GM18505 (cell line): ENCODE data around the gene KRT36.

Experiments
- ATAC-seq: cut with Tn5 transposase; IDR thresholded peaks from one replicate; pipeline ENCODE4 v1.9.1; 2021; ENCODE audit not compliant: unreplicated experiment
- POLR2A ChIP-seq: IDR thresholded peaks from 4 replicates; pipeline ENCODE4 v1.6.1; 2011; ENCODE audit warnings: borderline replicate concordance; ENCODE audit not compliant: insufficient read depth, insufficient read length; ENCODE audit errors: extremely low read depth

The KRT36 gene

DNA sequence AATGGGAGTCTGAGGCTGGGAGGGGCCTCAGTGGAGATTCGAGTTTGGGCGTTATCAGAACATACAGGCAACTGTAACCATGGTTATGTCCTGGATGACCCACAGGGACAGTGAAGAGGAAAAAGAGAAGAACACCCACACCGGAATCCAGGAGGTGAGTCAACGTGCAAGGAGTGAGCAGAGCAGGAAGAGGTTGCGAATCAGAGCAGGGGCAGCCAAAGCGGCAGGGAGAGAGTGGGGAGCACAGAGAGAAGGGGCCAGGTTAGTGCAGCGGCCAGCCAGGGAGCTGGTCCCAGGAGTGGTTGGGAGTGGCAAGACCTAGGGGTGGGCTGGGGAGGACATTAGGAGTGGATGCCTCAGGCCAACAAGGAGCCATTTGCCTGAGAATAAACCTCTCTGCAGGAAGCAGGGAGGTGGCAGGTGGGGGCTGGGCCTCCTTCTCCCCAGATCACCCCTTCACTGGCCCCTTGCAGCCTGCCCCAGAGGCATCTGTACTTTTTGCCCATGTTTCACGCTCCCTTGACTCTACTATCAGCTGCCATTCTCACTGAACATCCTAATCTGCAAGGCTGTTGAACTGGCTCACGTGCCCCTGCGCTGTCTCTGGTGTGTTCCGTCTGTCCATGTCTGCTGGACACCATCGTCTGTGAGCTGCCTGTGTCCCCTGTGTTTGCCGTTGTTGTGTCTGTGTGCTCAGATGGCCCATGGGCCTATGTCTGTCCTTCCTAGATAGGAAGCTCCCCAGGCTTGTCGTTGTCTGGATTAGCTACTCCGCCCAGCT lies 10.6 kb upstream of the KRT36 start:
- no peak for ATAC-seq
- TF ChIP-seq POLR2A, result no peak

DNA sequence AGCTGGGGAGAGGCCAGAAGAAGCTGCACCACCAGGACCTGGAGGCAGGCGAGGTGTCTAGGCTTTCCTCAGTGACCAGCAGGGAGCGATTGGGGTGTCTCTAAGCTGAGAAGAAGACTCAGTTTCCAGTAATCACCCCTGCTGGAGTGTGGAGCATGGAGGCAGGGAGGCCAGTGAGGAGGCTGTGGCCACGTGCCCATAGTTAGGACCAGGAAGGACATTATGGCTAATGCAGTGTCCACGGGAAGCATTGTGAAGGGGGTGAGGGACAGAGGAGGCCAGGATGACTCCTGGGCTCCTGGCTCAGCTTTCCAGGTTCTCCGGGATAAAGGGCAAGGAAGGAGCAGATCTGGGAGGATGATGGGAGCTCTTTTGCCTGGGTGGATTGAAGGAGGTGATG lies 10.0 kb upstream of the KRT36 start:
- no peak for TF ChIP-seq POLR2A
- no peak for ATAC-seq

DNA sequence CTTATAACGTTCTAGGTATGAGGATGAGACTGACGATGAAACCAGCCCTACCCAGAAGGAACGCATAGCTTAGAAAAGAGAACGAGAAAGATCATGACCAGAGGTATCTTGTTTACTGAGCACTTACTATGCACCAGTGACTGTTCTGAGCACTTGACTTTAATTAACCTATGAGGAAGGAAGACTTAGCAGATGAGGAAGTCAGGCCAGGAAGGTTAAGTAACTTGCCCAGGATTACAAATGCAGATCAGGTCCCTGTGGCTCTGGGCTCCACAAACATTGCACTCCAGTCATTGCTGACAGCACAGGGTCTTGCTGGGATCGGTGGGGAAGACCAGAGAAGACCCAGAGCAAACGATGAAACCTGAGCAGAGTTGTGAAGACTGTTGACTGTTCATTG lies 8.6 kb upstream of the KRT36 start:
- no peak for ATAC-seq

DNA sequence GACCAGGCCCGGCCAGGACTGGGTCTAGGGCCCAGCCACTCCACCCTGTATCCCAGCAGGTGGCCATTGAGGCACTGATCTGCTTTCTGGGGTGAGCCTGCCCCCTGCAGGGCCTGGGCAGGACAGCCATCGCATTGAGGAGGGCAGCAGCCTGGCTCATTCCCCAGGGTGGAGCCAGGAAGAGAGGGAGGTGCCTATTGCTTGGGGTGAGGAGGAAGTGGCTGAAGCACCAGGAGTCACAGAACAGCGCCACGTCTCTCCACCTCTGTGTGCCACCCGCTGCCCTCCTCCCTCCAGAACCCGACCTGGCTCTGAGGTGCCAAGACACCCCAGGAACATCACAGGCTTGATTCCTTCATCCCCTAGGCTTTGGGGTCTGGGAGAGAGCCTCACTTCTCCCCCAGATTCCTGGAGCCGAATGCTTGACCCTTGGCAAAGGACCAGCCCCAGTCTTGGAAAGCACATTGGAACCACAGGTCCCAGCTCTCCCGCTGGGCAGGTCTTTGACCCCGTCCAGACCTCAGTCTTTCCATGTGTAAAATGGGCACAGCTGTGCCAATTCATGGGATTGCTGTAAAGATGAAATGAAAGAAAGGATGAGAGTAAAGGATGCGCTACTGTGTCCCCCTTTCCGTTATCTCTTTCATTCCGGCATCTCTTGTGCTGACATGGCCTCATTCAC lies 7.2 kb upstream of the KRT36 start:
- no peak for TF ChIP-seq POLR2A
- peak; percentile 48 for ATAC-seq

More for the DNA sequence above, 8.6 kb upstream of the KRT36 start:
- no peak for TF ChIP-seq POLR2A

DNA sequence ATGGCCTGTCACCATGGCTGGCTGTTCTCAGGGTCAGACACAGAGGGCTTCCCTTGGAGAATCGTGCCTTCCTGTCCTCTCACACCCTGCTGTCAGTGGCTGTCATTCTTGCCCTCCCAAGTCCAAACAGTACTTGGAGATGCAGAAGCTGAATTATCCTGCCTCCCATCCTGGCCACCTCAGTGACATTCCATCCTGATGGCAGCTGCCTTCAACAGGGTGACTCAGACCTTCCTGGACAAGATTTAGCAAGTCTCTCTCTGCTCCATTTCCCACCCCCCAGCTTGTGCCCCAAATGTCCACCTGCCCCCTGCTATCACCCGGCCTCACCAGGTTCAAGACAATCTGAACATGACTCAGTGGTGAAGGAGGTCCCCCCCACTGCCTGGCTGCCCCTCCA lies 4.8 kb upstream of the KRT36 start:
- ATAC-seq, result no peak
- TF ChIP-seq POLR2A, result no peak

DNA sequence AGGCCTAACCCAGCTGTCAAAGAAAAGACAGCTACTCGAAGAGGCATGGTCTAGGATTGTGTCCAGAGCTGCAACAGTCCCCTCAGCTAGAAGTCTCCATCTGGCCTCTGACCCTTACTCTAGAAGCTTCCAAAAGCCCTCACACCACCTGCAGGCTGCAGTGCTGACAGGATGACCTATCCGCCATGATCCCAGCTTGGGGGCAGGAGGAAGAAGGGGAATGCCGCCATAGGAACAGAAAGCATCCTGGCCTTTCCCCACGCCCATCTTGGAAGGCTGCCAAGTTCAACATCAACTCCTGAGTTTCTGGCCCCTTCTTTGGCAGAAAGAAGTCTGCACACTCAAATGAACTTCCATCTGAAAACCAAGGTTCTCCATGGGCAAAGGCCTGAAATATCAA lies 3.1 kb upstream of the KRT36 start:
- ATAC-seq, result no peak
- no peak for TF ChIP-seq POLR2A

DNA sequence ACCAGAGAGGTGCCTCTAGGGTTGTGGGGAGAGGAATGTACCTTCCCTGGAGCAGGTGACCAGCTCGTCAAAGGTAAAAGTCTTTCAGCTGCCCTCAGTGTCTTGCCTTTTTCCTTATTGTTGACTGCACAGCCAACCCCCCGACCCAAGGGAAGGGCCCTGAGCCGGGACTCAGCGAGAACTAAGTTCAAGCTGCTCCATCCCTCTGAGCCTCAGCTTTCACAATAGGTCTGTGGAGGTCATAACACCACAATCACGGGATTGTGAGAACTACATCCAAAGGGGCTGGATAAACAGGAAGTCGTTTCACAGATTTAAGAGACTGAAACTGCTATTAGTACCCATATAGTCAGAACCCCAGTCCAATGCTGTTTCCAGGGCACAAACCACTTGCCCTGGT lies 2.6 kb upstream of the KRT36 start:
- ATAC-seq, result no peak
- TF ChIP-seq POLR2A, result no peak

DNA sequence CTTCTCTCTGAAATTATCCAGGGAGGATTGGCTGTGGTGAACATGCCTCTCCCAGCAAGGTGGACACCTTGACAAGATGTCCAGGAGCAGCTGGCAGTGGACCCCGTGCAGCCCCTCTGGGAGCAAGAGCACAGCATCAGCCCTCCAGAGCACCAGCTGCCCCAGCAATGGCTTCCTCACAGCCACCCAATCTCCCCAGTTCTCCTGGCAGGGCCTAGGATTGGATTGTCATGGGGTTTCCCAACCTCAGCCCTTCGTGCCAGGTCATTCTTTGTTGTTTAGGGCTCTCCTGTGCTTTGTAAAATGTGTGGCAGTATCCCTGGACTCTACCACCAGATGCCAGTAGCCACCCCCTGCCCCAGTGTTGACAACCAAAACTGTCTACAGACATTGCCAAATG lies 1.8 kb upstream of the KRT36 start:
- TF ChIP-seq POLR2A, result no peak
- ATAC-seq, result no peak

DNA sequence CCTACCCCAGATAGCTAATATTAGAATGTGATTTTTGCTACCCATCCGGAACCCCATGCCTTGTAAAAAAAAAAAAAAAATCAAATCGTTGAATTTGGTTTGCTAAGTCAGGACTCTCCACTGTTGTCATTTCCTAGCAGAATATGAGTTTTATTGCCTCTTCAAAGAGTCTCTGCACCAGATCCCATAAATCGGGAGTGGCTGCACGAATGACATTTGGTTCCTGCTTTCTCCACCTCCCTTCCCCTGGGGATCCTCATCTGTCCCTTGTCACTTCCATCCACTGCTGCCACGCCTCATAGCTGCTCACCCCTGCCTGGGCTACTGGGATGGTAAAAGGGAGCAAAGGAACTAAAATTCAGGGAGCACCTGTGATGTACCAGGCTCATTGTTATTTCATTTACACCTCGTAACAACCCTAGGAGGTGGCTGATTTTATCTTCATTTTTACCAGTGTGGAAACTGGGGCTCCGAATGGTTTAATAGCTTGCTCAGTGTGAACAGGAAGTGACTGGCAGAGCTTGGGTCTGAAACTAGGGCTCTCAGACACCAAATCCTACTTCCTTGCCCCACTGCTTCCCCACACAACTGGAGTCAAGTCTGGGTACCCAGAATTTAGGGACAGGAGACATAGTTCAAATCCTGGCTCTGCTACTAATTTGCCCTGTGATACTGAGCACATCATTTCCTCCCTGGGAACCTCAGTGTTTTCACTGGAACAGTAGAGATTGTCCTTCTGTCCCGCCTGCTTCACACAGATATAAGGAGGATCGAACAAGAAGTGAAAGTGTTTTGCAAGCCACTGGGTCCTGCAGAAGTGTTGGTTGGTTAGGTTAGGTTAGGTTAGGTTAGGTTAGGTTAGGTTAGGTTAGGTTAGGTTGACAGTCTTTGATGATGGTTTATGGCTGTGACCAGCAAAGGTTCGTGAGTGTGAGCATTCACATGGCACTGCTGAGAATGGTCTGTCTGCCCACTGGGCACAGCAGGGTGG lies 585 bp upstream of the KRT36 start:
- ATAC-seq, result no peak
- TF ChIP-seq POLR2A, result no peak

DNA sequence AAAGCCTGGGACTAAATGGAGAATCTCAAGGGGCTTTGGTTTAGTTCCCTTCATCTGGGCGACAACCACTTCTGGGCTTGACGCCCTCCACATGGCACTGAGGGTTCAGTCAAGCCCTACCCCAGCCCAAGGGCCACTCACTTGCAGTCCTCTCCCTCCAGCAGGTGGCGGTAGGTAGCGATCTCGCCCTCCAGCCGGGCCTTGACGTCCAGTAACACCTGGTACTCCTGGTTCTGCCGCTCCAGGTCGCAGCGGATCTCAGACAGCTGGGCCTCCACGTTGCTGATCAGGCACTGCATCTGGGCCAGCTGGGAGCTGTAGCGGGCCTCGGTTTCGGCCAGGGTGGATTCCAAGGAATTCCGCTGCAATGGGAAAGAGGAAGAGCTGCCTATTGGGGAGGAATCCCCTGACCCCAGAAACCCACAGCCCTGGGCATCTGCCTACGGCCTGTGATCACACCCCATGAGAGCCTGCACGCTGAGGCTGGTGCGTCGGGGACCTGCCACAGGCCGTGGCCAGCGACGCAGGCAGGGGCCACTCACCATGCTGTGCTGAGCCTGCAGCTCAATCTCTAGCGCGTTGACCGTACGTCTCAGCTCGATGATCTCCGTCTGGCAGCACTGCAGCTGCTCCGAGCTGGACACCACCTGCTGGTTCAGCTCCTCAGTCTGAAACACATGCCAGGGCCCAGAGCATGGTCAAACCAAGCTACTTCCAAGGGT lies 2.7 kb downstream of the KRT36 start:
- no peak for TF ChIP-seq POLR2A
- ATAC-seq, result no peak

DNA sequence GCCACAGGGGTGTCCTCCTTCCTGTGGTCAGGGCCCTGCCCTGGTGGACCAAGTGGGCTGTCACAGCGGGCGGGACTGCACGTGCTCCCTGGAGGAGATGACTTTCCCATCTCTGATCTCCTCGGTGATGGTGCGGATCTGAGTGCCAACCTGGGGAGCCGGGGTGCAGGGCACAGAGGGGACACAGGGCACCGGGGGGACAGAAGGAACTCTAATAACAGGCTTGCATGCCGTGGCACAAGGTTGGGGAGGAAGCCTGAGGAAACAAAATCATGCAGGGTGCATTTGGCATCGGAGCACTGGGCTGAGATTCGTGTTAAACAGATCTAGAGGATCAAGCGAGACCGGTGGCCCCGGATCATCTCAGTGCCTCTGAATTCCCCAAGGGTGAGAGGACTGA lies 3.4 kb downstream of the KRT36 start:
- no peak for TF ChIP-seq POLR2A
- no peak for ATAC-seq

DNA sequence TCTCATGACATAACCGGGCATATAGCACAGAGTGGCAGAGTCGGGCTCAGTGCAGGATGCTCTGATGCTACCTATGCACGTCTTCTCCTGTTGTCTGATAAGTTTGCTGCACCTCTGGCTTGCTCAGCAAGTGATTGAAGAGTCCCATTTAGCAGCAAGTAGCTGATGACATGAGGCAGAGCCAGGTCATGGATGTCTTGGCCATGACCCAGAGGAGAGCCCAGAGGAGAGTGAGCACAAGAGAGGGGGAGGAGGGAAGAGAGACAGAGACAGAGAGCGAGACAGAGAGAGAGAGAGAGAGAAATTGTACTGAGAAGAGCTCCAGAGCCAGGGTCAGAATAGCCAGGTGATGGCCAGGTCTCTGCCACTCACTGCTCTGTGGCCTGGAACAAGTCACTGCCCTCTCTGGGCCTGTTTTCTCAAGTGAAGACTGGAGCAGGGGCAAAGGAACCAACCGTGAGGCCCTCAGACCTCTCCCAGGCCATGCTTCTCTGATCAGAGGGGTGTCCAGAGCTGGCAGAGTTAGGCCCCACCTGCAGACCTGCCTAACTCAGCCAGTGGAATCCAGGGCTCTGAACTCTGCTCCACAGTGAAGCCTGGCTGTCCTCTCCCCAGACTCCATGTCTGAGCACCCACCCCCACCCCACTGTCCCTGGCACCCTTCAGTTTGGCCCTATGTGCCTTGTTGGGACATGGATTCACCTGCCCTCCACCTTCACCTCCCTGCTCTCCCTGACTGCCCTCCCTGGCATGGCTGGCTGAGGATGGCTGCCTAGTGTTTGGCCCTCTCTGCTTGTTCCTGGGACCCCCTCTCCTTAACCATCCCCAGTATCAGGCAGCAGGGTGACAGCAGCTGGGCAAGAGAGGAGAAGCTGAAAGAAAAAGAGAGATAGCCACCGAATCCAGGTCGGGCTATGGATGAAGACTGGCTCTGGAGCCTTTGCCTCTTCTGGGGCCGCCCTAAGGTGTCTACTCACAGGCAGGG lies 4.5 kb downstream of the KRT36 start:
- no peak for ATAC-seq
- TF ChIP-seq POLR2A, result no peak

DNA sequence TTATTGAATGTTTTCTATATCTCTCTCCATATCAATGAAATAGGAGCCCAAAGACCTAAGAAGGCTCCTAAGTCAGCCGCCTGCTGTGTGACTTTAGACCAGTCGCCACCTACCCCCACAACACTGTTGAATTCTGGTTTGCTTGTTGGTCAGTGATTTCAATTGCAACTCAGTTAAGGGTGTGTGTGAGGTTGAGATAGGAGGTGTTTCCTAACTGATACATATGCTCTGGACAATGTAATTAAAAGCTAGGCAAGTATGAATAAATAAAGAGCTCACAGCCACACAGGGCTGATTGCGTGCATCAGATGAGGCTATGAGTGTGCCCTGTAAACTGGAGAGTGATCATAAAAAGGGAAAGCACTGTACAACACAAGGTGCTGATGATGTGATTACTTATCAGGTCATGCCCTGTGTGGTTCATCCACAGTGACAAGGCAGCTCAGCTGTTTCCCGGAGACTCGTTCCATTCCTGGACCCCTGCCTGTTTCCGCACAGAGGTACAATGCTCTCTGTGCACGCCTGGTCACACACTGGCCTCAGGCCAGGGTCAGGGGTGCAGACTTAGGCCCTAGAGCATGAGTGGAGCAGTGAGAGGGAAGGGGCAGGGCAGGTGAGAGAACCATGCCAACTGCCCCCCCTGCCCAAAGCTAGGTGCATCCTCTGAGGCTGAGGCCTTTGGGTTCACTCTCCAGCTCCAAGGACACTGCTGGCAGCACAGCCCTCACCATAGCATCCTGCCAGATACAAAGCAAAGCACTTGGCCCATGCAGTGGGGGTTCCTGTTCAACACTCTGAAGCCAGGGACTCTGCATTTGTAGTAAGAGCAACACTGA lies 5.5 kb downstream of the KRT36 start:
- no peak for TF ChIP-seq POLR2A
- no peak for ATAC-seq
